ENCODE data around the gene URAD.
"Not testable (repeated sequence)": the region's sequence is repeated elsewhere in the genome, so short reads cannot be mapped to it uniquely, and the experiment has no call there.

Gene URAD

GRCh38 chr13:27970382-27971235 is 17.9 kb downstream of the URAD start:
- no peak for DNase-seq (ENCODE audit: low read depth, low spot score)

GRCh38 chr13:27969866-27970229 is 18.6 kb downstream of the URAD start:
- DNase-seq (ENCODE audit: low read depth, low spot score): no peak

- no peak for DNase-seq (ENCODE audit: low read depth, low spot score)
Measured at GRCh38 chr13:27969082-27969865, 19.2 kb downstream of the URAD start, which contains the start of gene CDX2. TSS of gene CDX2 (minus strand) at chr13:27969315. CDS start at chr13:27969006, 309 bp downstream.

GRCh38 chr13:27968316-27969081 is 20.0 kb downstream of the URAD start:
- no peak for DNase-seq (ENCODE audit: low read depth, low spot score)

- no peak for DNase-seq (ENCODE audit: low read depth, low spot score)
Measured at GRCh38 chr13:27967736-27968315, 20.7 kb downstream of the URAD start.

GRCh38 chr13:27967203-27967735 is 21.2 kb downstream of the URAD start:
- DNase-seq (ENCODE audit: low read depth, low spot score): no peak

GRCh38 chr13:27966641-27967202 is 21.8 kb downstream of the URAD start:
- DNase-seq (ENCODE audit: low read depth, low spot score): no peak

- DNase-seq (ENCODE audit: low read depth, low spot score): no peak
Measured at GRCh38 chr13:27965740-27966640, 22.5 kb downstream of the URAD start.

- no peak for DNase-seq (ENCODE audit: low read depth, low spot score)
Measured at GRCh38 chr13:27965343-27965739, 23.2 kb downstream of the URAD start.

- DNase-seq (ENCODE audit: low read depth, low spot score): no peak
Measured at GRCh38 chr13:27964741-27965323, 23.7 kb downstream of the URAD start.

GRCh38 chr13:27964206-27964605 is 24.3 kb downstream of the URAD start:
- not testable (repeated sequence) for DNase-seq (ENCODE audit: low read depth, low spot score)

GRCh38 chr13:27963491-27963890 is 25.0 kb downstream of the URAD start:
- DNase-seq (ENCODE audit: low read depth, low spot score): no peak

- DNase-seq (ENCODE audit: low read depth, low spot score): no peak
Measured at GRCh38 chr13:27962982-27963381, 25.5 kb downstream of the URAD start.

GRCh38 chr13:27962128-27962841 is 26.2 kb downstream of the URAD start:
- DNase-seq (ENCODE audit: low read depth, low spot score): no peak

GRCh38 chr13:27961227-27962085 is 27.0 kb downstream of the URAD start:
- DNase-seq (ENCODE audit: low read depth, low spot score): no peak

GRCh38 chr13:27960362-27961226 is 27.9 kb downstream of the URAD start:
- no peak for DNase-seq (ENCODE audit: low read depth, low spot score)

GRCh38 chr13:27959976-27960361 is 28.5 kb downstream of the URAD start:
- DNase-seq (ENCODE audit: low read depth, low spot score): no peak
